BE2C (cell line): Measurements from ENCODE around the gene RFX1.
"Not testable (repeated sequence)": the region's sequence is repeated elsewhere in the genome, so short reads cannot be mapped to it uniquely, and the experiment has no call there.

Experiments used
- DNase-seq: peaks from one replicate; pipeline ENCODE4 v3.0.0-alpha.2; 2020
- H3K27me3 ChIP-seq: fragments of 250-450 bp; sonication (Bioruptor Pico); 2 replicates; pipeline ENCODE4 v1.5.1; 2020; ENCODE audit warnings: mild to moderate bottlenecking
- H3K36me3 ChIP-seq: fragments of 250-450 bp; sonication (Bioruptor Pico); 2 replicates; pipeline ENCODE4 v1.5.1; 2020; ENCODE audit warnings: mild to moderate bottlenecking
- H3K4me1 ChIP-seq: fragments of 250-450 bp; sonication (Bioruptor Pico); 2 replicates; pipeline ENCODE4 v1.5.1; 2020
- H3K4me3 ChIP-seq: 2 replicates; pipeline ENCODE4 v1.5.1; 2011; ENCODE audit warnings: low read depth, low read length
- H3K9me3 ChIP-seq: fragments of 250-450 bp; sonication (Bioruptor Pico); 2 replicates; pipeline ENCODE4 v1.5.1; 2020
- CTCF ChIP-seq: IDR thresholded peaks from 2 replicates; pipeline ENCODE4 v1.5.1; 2012; ENCODE audit warnings: mild to moderate bottlenecking, low read depth, low read length

The RFX1 gene

GRCh38 chr19:14028901-14029300, 22.8 kb upstream of the RFX1 start:
- Histone ChIP-seq H3K4me3 (no peak overlapping the region), H3K36me3 (no peaks in the 10 kb centered on the region), H3K4me1 (no peaks in the 10 kb centered on the region; the same call in 1 of the 2 replicates), H3K27me3 (no peaks in the 10 kb centered on the region), H3K9me3 (no peaks in the 10 kb centered on the region)
- DNase-seq = no peak
- no peak for TF ChIP-seq CTCF

- no peaks in the 10 kb centered on the region for H3K27me3 ChIP-seq
- H3K4me3 ChIP-seq = no peak within 1 kb of the TSS
- peaks cover 4% of the 10 kb centered on the region; the same call in 1 of the 2 replicates for H3K4me1 ChIP-seq
- H3K9me3 ChIP-seq = no peaks in the 10 kb centered on the region
- no peaks in the 10 kb centered on the region for H3K36me3 ChIP-seq
- DNase-seq = no peak
- no peak for TF ChIP-seq CTCF
These were observed 21.8 kb upstream of the RFX1 start, which contains the start of gene RLN3 for GRCh38 chr19:14027856-14028450. TSS of gene RLN3 (plus strand) at chr19:14028148. CDS start at chr19:14028205, 57 bp downstream.

- H3K4me1 ChIP-seq, H3K4me3 ChIP-seq, H3K9me3 ChIP-seq, H3K36me3 ChIP-seq, DNase-seq, H3K27me3 ChIP-seq: not testable (repeated sequence)
These were observed 20.6 kb upstream of the RFX1 start for GRCh38 chr19:14026652-14027192.

- Histone ChIP-seq H3K4me3 (no peak overlapping the region), H3K27me3 (no peaks in the 10 kb centered on the region), H3K9me3 (no peaks in the 10 kb centered on the region), H3K36me3 (no peaks in the 10 kb centered on the region), H3K4me1 (peaks cover 4% of the 10 kb centered on the region; the same call in 1 of the 2 replicates)
- DNase-seq = peak; percentile 68
- TF ChIP-seq CTCF = peak; percentile 66
These were observed 17.5 kb upstream of the RFX1 start for GRCh38 chr19:14023404-14024235.

- DNase-seq = no peak
- Histone ChIP-seq H3K9me3 (no peaks in the 10 kb centered on the region), H3K27me3 (no peaks in the 10 kb centered on the region), H3K4me3 (no peak overlapping the region), H3K36me3 (no peaks in the 10 kb centered on the region), H3K4me1 (peaks cover 4% of the 10 kb centered on the region; the same call in 1 of the 2 replicates)
- no peak for TF ChIP-seq CTCF
These were observed 16.3 kb upstream of the RFX1 start for GRCh38 chr19:14022469-14022868.

GRCh38 chr19:14021474-14021873, 15.4 kb upstream of the RFX1 start:
- DNase-seq = no peak
- no peaks in the 10 kb centered on the region for H3K9me3 ChIP-seq
- H3K4me3 ChIP-seq = no peak overlapping the region
- TF ChIP-seq CTCF = no peak
- H3K4me1 ChIP-seq = peaks cover 4% of the 10 kb centered on the region; the same call in 1 of the 2 replicates
- H3K36me3 ChIP-seq = no peaks in the 10 kb centered on the region
- no peaks in the 10 kb centered on the region for H3K27me3 ChIP-seq

- H3K4me1 ChIP-seq, H3K4me3 ChIP-seq, H3K9me3 ChIP-seq, H3K27me3 ChIP-seq, H3K36me3 ChIP-seq, DNase-seq: not testable (repeated sequence)
These were observed 13.6 kb upstream of the RFX1 start for GRCh38 chr19:14019739-14020138.
